ENCODE data around the gene PTPN5. TPM values are rescaled to one million over a fixed set of nuclear protein-coding genes. Genes with fewer than 3 reads are reported as not detected.

PTPN5 gene
- total RNA-seq, 1 donor from 2014 or later, result 6.7 TPM

DNA sequence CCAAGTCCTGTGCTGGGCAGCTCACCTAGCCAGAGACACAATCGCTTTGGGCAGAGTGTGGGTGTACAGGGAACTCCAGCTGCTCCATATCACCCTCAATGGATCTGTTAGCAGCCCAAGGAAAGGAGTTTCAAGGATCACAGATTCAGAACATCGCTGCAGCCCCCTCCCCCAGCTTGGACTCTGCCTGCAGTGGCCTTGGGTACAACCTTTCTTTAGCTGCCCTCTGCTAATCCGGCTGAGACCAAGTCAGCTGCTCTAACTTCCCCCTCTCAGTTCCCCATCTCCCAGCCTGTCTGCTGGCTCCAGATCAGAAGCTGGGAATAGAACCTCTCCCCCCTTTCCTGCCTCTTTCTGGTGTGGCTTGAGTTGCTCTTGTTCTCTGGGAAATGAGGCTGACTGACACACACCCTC lies 91.7 kb downstream of the PTPN5 start:
- Histone ChIP-seq H3K9me3 (no peaks in the 10 kb centered on the region), H3K27me3 (no peaks in the 10 kb centered on the region), H3K27ac (no peak overlapping the region), H3K4me1 (peaks cover 0 to 5% of the 10 kb centered on the region in 2 donors), H3K36me3 (peaks cover 5 to 7% of the 10 kb centered on the region in 2 donors), H3K4me3 (peak overlapping the region; percentile 96 to 99)
- no peak for TF ChIP-seq CTCF (IDR thresholded peaks at IDR 0.05)
- intact Hi-C loops (cut with DNase I), result loop anchor here (1.0 to 10.0 kb wide), 7 partner anchors 21 to 1965 kb away; partner anchors contain the start of genes C11orf58, GTF2H1, HPS5 and HTATIP2
- DNase-seq (ENCODE audit: low spot score in 2 of 2), result no peak

GRCh38 chr11:18699269-18699596 lies 92.4 kb downstream of the PTPN5 start:
- intact Hi-C loops (cut with DNase I), result loop anchor here (1.0 to 5.0 kb wide), 4 partner anchors 22 to 307 kb away; partner anchors contain the start of genes LDHA, TSG101 and UEVLD
- H3K27me3 ChIP-seq, result no peaks in the 10 kb centered on the region
- peak in 1 of 3 experiments; percentile 6 for TF ChIP-seq CTCF (IDR thresholded peaks at IDR 0.05)
- H3K4me3 ChIP-seq, result peak overlapping the region; percentile 96 to 99
- H3K36me3 ChIP-seq, result peaks cover 5 to 7% of the 10 kb centered on the region in 2 donors
- H3K27ac ChIP-seq, result peak overlapping the region; percentile 73 to 84
- no peaks in the 10 kb centered on the region for H3K9me3 ChIP-seq
- H3K4me1 ChIP-seq, result peaks cover 0 to 5% of the 10 kb centered on the region in 2 donors
- DNase-seq (ENCODE audit: low spot score in 2 of 2), result no peak

DNA sequence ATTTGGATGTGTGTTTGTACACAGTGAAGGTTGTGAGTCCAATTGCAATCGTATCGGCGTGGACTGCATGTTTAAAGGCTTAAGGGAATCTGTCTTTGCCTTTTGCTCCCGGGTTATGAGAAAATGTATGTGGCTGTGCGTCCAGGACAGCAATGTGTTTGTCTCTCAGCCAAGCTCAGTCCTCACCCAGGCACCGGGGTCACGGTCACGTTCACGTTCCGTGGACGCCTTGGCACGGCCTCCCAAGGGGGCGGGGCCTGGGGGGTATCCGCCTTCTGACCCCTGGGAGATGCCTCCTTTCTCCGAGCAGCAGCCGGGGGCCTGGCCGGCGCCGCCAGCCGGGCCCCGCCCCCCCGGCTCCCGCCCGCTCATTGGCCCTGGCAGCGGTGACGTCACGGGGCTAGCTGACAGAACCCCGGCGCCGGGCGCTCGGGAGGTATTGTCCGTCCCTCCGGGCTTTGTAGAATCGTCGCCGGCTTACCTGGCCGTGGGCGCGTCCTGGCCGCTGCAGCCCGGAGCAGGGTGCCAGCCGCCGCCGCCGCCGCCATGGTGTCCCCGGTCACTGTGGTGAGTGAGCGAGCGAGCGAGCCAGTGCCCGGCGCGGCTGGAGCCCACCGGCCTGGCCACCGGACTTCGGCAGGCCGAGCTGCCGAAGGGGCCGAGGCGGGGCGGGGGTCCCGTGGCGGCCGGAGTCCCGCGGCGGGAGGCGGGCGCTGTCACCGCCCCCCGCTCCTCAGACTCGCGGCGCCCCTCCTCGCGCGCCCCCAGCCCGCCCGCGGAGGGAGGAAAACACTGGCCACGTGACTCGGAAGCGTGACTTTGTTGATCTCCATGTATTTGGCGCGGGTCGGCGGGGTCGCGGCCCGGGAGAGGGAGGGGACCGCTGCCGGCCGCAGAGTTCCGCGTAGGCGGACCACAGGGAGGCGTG lies 93.0 kb downstream of the PTPN5 start, which contains the start of gene TMEM86A:
Gene TMEM86A, plus strand, starts transcription at position 439 of the 928 bp plus-strand sequence. Its CDS starts 108 bp downstream, at position 547.
- no peak for TF ChIP-seq CTCF (IDR thresholded peaks at IDR 0.05)
- intact Hi-C loops (cut with DNase I), result loop anchor here (1.0 to 5.0 kb wide), 5 partner anchors 22 to 306 kb away; partner anchors contain the start of genes LDHA, SPTY2D1, TSG101 and UEVLD

DNA sequence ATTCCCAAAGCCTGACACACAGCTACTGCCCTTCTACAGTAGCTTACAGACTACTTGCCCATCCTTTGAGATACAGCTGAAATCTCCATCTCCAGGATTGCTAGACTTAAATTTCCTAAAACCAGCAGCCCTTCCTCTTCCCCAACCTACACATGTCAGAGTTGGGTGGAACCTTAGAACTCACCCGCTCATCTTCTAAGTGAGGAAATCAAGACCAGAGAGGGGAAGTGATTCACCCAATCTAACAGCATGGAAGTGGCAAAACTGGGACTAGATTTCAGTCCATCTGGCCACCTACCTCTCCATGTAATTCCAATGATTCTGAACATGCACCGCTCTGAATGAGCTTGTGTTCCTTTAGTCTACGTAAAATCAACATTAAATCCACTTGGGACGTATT lies 94.0 kb downstream of the PTPN5 start:
- H3K4me1 ChIP-seq, result peaks cover 0 to 5% of the 10 kb centered on the region in 2 donors
- no peak for TF ChIP-seq CTCF (IDR thresholded peaks at IDR 0.05)
- H3K9me3 ChIP-seq, result no peaks in the 10 kb centered on the region
- peaks cover 5 to 7% of the 10 kb centered on the region in 2 donors for H3K36me3 ChIP-seq
- intact Hi-C loops (cut with DNase I), result loop anchor here (5.0 kb wide), 1 partner anchor 305 kb away; the partner anchor contains the start of gene LDHA
- peak overlapping the region in 1 of 2 donors; percentile 8 for H3K27ac ChIP-seq
- no peaks in the 10 kb centered on the region for H3K27me3 ChIP-seq
- no peak overlapping the region for H3K4me3 ChIP-seq
- DNase-seq (ENCODE audit: low spot score in 2 of 2), result no peak

More for the DNA sequence above, 93.0 kb downstream of the PTPN5 start, which contains the start of gene TMEM86A:
- Histone ChIP-seq H3K36me3 (peaks cover 5 to 7% of the 10 kb centered on the region in 2 donors), H3K27me3 (no peaks in the 10 kb centered on the region), H3K4me3 (peak within 1 kb of the TSS; percentile 96 to 99), H3K4me1 (peaks cover 0 to 5% of the 10 kb centered on the region in 2 donors), H3K27ac (peak within 1 kb of the TSS; percentile 73 to 84), H3K9me3 (no peaks in the 10 kb centered on the region)
- DNase-seq (ENCODE audit: low spot score in 2 of 2), result peak; percentile 88 to 98

DNA sequence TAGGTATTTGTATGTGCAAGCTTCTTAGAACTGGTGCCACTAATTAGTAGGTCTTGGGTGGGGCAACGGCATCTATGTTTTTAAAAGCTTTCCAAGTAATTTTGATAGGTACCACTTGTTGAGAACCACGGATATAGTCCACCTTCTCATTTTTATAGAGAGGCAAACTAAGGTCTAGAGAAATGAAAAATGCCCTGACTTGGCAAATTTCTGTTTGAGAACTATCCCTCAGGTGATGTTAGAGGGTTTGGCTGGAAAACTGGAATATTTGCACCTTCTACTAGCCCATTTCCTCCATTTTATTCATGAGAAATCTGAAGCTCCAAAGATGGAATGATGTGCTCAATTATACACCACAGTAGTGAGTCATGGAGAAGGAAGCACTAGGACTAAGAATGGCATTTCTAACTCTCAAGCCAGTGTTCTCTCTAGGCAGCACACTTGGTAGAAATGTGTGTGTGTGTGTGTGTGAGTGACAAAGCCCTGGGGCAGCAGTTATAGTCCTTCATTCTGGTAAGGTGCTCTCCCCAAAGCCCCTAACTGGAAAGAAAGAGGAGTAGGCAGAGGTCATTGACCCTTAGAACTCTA lies 94.9 kb downstream of the PTPN5 start:
- H3K4me1 ChIP-seq, result peaks cover 0 to 5% of the 10 kb centered on the region in 2 donors
- intact Hi-C loops (cut with DNase I), result loop anchor here (5.0 kb wide), 1 partner anchor 304 kb away; the partner anchor contains the start of gene LDHA
- H3K27ac ChIP-seq, result peak overlapping the region in 1 of 2 donors; percentile 8
- no peak overlapping the region for H3K4me3 ChIP-seq
- no peaks in the 10 kb centered on the region for H3K27me3 ChIP-seq
- H3K9me3 ChIP-seq, result no peaks in the 10 kb centered on the region
- H3K36me3 ChIP-seq, result peaks cover 4 to 6% of the 10 kb centered on the region in 2 donors
- no peak for DNase-seq (ENCODE audit: low spot score in 2 of 2)
- no peak for TF ChIP-seq CTCF (IDR thresholded peaks at IDR 0.05)

All from ascending aorta (tissue), 2 donors.